ENCODE results near the gene ZNF768. TPM values are rescaled to one million over a fixed set of nuclear protein-coding genes. Genes with fewer than 3 reads are reported as not detected.
"Not testable (repeated sequence)": the region's sequence is repeated elsewhere in the genome, so short reads cannot be mapped to it uniquely, and the experiment has no call there.

The ZNF768 gene
- total RNA-seq, 1 donor from 2014 or later: 83.6 TPM

GRCh38 chr16:30524575-30525568 is 1.5 kb downstream of the ZNF768 start:
- H3K36me3 Mint-ChIP-seq (ENCODE audit: insufficient read depth): peaks cover 2% of the 10 kb centered on the region
- peaks cover 26% of the 10 kb centered on the region for H3K4me1 Mint-ChIP-seq (ENCODE audit: low read depth)
- no peak overlapping the region for H3K4me3 Mint-ChIP-seq (ENCODE audit: low read depth)
- no peaks in the 10 kb centered on the region for H3K27me3 Mint-ChIP-seq
- TF ChIP-seq CTCF (IDR thresholded peaks at IDR 0.05; ENCODE audit: unreplicated experiment): no peak
- no peaks in the 10 kb centered on the region for H3K9me3 Mint-ChIP-seq (ENCODE audit: low read depth)
- peak overlapping the region; percentile 24 for H3K27ac Mint-ChIP-seq
- no peak for DNase-seq (ENCODE audit: low spot score, unreplicated experiment)

- peak overlapping the region; percentile 35 for H3K4me3 Mint-ChIP-seq (ENCODE audit: low read depth)
- peaks cover 28% of the 10 kb centered on the region for H3K4me1 Mint-ChIP-seq (ENCODE audit: low read depth)
- DNase-seq (ENCODE audit: low spot score, unreplicated experiment): no peak
- no peak overlapping the region for H3K27ac Mint-ChIP-seq
- H3K9me3 Mint-ChIP-seq (ENCODE audit: low read depth): no peaks in the 10 kb centered on the region
- no peaks in the 10 kb centered on the region for H3K27me3 Mint-ChIP-seq
- H3K36me3 Mint-ChIP-seq (ENCODE audit: insufficient read depth): peaks cover 2% of the 10 kb centered on the region
- no peak for TF ChIP-seq CTCF (IDR thresholded peaks at IDR 0.05; ENCODE audit: unreplicated experiment)
Measured at GRCh38 chr16:30523768-30524574, 2.4 kb downstream of the ZNF768 start.

GRCh38 chr16:30522702-30523463 is 3.5 kb downstream of the ZNF768 start:
- DNase-seq (ENCODE audit: low spot score, unreplicated experiment); H3K27me3 Mint-ChIP-seq; H3K4me3 Mint-ChIP-seq (ENCODE audit: low read depth); H3K36me3 Mint-ChIP-seq (ENCODE audit: insufficient read depth); H3K9me3 Mint-ChIP-seq (ENCODE audit: low read depth); H3K27ac Mint-ChIP-seq: not testable (repeated sequence)
- peaks cover 22% of the 10 kb centered on the region for H3K4me1 Mint-ChIP-seq (ENCODE audit: low read depth)

- DNase-seq (ENCODE audit: low spot score, unreplicated experiment): no peak
- peaks cover 16% of the 10 kb centered on the region for H3K4me1 Mint-ChIP-seq (ENCODE audit: low read depth)
- H3K27ac Mint-ChIP-seq: no peak overlapping the region
- no peak overlapping the region for H3K4me3 Mint-ChIP-seq (ENCODE audit: low read depth)
- TF ChIP-seq CTCF (IDR thresholded peaks at IDR 0.05; ENCODE audit: unreplicated experiment): no peak
- no peaks in the 10 kb centered on the region for H3K27me3 Mint-ChIP-seq
- no peaks in the 10 kb centered on the region for H3K9me3 Mint-ChIP-seq (ENCODE audit: low read depth)
- peaks cover 2% of the 10 kb centered on the region for H3K36me3 Mint-ChIP-seq (ENCODE audit: insufficient read depth)
Measured at GRCh38 chr16:30521873-30522641, 4.3 kb downstream of the ZNF768 start.

GRCh38 chr16:30521476-30521872 is 4.9 kb downstream of the ZNF768 start:
- Mint-ChIP-seq H3K9me3 (ENCODE audit: low read depth) (no peaks in the 10 kb centered on the region), H3K27me3 (no peaks in the 10 kb centered on the region), H3K27ac (no peak overlapping the region), H3K36me3 (ENCODE audit: insufficient read depth) (peaks cover 2% of the 10 kb centered on the region), H3K4me1 (ENCODE audit: low read depth) (peaks cover 16% of the 10 kb centered on the region), H3K4me3 (ENCODE audit: low read depth) (no peak overlapping the region)
- no peak for TF ChIP-seq CTCF (IDR thresholded peaks at IDR 0.05; ENCODE audit: unreplicated experiment)
- no peak for DNase-seq (ENCODE audit: low spot score, unreplicated experiment)
